Measurements from ENCODE around the gene FBXO46.
A peak's percentile ranks its signal among the peaks of the same experiment; 100 is the strongest.

DNA sequence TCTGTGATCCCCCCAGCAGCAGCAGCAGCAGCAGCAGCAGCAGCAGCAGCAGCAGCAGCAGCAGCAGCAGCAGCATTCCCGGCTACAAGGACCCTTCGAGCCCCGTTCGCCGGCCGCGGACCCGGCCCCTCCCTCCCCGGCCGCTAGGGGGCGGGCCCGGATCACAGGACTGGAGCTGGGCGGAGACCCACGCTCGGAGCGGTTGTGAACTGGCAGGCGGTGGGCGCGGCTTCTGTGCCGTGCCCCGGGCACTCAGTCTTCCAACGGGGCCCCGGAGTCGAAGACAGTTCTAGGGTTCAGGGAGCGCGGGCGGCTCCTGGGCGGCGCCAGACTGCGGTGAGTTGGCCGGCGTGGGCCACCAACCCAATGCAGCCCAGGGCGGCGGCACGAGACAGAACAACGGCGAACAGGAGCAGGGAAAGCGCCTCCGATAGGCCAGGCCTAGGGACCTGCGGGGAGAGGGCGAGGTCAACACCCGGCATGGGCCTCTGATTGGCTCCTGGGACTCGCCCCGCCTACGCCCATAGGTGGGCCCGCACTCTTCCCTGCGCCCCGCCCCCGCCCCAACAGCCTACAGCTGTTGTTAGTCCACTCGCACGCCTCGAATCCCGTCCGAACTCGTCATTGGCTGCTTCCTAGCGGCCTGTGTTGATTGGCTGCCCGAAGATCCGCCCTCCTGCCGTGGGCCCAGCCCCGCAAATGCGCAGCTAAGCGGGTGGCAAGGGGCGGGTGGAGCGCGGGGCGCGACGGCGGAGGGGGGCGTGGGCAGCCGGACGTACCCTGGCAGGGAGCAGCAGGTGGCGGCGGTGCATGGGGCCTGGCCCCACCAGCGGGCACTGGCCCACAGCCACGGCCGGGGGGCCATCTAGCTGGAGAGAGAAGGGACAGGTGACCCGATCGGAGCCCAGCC is 39.8 kb upstream of the FBXO46 start:
- TF ChIP-seq OSR1 (CRISPR knock-in tag; IDR thresholded peaks at IDR 0.05) (no peak), PATZ1 (CRISPR knock-in tag; IDR thresholded peaks at IDR 0.05; ENCODE audit: borderline replicate concordance) (no peak), CREB5 (CRISPR knock-in tag; IDR thresholded peaks at IDR 0.05; ENCODE audit: low read depth) (no peak), ZNF565 (CRISPR knock-in tag; conservative IDR thresholded peaks at IDR 0.05; ENCODE audit: low read depth) (no peak), RARB (CRISPR knock-in tag; IDR thresholded peaks at IDR 0.05) (no peak), ARNTL (CRISPR knock-in tag; IDR thresholded peaks at IDR 0.05; ENCODE audit: borderline replicate concordance, low read depth) (no peak)
- TF ChIP-seq, protein P1, sequence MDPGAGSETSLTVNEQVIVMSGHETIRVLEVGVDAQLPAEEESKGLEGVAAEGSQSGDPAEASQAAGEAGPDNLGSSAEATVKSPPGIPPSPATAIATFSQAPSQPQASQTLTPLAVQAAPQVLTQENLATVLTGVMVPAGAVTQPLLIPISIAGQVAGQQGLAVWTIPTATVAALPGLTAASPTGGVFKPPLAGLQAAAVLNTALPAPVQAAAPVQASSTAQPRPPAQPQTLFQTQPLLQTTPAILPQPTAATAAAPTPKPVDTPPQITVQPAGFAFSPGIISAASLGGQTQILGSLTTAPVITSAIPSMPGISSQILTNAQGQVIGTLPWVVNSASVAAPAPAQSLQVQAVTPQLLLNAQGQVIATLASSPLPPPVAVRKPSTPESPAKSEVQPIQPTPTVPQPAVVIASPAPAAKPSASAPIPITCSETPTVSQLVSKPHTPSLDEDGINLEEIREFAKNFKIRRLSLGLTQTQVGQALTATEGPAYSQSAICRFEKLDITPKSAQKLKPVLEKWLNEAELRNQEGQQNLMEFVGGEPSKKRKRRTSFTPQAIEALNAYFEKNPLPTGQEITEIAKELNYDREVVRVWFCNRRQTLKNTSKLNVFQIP (CRISPR knock-in tag; IDR thresholded peaks at IDR 0.05; ENCODE audit: borderline replicate concordance, low read depth) = 0 out of 2 replicates have a peak, but pooled peaks have one; percentile 33
- TF ChIP-seq, protein P2, sequence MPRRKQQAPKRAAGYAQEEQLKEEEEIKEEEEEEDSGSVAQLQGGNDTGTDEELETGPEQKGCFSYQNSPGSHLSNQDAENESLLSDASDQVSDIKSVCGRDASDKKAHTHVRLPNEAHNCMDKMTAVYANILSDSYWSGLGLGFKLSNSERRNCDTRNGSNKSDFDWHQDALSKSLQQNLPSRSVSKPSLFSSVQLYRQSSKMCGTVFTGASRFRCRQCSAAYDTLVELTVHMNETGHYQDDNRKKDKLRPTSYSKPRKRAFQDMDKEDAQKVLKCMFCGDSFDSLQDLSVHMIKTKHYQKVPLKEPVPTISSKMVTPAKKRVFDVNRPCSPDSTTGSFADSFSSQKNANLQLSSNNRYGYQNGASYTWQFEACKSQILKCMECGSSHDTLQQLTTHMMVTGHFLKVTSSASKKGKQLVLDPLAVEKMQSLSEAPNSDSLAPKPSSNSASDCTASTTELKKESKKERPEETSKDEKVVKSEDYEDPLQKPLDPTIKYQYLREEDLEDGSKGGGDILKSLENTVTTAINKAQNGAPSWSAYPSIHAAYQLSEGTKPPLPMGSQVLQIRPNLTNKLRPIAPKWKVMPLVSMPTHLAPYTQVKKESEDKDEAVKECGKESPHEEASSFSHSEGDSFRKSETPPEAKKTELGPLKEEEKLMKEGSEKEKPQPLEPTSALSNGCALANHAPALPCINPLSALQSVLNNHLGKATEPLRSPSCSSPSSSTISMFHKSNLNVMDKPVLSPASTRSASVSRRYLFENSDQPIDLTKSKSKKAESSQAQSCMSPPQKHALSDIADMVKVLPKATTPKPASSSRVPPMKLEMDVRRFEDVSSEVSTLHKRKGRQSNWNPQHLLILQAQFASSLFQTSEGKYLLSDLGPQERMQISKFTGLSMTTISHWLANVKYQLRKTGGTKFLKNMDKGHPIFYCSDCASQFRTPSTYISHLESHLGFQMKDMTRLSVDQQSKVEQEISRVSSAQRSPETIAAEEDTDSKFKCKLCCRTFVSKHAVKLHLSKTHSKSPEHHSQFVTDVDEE (CRISPR knock-in tag; IDR thresholded peaks at IDR 0.05) = no peak

Measured in SK-N-SH treated with all-trans-retinoic acid at 6 μM for 48 hours (cell line).